ENCODE data around the gene MDM2.

DNA sequence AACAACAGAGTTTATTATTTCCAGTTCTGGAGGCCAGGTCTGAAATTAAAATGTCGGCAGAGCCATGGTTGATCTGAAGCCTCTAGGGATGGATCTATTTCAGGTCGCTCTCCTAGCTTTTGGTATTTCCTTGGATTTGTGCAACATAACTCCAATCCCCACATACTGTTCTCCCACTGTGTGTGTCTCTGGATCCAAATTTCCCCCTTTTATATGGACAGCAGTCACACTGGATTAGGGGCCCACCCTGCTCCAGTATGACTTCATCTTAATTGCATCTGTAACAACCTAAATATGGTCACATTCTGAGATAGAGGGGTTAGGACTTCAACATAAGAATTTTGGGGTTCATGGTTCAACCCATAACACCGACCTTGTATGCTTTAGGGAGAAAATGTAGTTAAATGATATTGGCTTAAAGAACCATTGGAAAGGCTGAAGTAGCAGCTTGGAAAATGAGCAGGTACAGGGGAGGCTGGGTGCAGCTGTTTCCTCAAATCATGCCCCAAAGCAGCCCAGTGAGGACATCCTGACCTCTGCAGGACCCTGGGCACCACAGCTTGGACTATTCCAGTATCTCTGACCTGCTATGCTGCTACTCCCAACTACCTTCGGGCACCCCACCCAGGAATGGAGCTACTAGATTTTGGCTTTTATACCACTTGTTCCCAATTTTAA is 13.9 kb upstream of the MDM2 start:
- TF ChIP-seq, protein P1, sequence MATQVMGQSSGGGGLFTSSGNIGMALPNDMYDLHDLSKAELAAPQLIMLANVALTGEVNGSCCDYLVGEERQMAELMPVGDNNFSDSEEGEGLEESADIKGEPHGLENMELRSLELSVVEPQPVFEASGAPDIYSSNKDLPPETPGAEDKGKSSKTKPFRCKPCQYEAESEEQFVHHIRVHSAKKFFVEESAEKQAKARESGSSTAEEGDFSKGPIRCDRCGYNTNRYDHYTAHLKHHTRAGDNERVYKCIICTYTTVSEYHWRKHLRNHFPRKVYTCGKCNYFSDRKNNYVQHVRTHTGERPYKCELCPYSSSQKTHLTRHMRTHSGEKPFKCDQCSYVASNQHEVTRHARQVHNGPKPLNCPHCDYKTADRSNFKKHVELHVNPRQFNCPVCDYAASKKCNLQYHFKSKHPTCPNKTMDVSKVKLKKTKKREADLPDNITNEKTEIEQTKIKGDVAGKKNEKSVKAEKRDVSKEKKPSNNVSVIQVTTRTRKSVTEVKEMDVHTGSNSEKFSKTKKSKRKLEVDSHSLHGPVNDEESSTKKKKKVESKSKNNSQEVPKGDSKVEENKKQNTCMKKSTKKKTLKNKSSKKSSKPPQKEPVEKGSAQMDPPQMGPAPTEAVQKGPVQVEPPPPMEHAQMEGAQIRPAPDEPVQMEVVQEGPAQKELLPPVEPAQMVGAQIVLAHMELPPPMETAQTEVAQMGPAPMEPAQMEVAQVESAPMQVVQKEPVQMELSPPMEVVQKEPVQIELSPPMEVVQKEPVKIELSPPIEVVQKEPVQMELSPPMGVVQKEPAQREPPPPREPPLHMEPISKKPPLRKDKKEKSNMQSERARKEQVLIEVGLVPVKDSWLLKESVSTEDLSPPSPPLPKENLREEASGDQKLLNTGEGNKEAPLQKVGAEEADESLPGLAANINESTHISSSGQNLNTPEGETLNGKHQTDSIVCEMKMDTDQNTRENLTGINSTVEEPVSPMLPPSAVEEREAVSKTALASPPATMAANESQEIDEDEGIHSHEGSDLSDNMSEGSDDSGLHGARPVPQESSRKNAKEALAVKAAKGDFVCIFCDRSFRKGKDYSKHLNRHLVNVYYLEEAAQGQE (IDR thresholded peaks at IDR 0.05; ENCODE audit: borderline replicate concordance) = no peak
- TF ChIP-seq, protein P1 (CRISPR knock-in tag; IDR thresholded peaks at IDR 0.05; ENCODE audit: low read depth) = no peak
- TF ChIP-seq, protein P2, sequence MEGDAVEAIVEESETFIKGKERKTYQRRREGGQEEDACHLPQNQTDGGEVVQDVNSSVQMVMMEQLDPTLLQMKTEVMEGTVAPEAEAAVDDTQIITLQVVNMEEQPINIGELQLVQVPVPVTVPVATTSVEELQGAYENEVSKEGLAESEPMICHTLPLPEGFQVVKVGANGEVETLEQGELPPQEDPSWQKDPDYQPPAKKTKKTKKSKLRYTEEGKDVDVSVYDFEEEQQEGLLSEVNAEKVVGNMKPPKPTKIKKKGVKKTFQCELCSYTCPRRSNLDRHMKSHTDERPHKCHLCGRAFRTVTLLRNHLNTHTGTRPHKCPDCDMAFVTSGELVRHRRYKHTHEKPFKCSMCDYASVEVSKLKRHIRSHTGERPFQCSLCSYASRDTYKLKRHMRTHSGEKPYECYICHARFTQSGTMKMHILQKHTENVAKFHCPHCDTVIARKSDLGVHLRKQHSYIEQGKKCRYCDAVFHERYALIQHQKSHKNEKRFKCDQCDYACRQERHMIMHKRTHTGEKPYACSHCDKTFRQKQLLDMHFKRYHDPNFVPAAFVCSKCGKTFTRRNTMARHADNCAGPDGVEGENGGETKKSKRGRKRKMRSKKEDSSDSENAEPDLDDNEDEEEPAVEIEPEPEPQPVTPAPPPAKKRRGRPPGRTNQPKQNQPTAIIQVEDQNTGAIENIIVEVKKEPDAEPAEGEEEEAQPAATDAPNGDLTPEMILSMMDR (IDR thresholded peaks at IDR 0.05 in 2 of 3, conservative IDR thresholded peaks at IDR 0.05 in 1 of 3; ENCODE audit: insufficient read depth in 2 of 3, low read depth in 1 of 3, low read length in 3 of 3) = no peak
- TF ChIP-seq CHCHD3 (CRISPR knock-in tag; IDR thresholded peaks at IDR 0.05) (no peak), ESRRA (IDR thresholded peaks at IDR 0.05; ENCODE audit: borderline replicate concordance, low read depth) (no peak), PATZ1 (CRISPR knock-in tag; IDR thresholded peaks at IDR 0.05; ENCODE audit: borderline replicate concordance) (no peak), KAT2B (IDR thresholded peaks at IDR 0.05; ENCODE audit: low read depth, low read length) (no peak), YY1 (IDR thresholded peaks at IDR 0.05; ENCODE audit: borderline replicate concordance in 1 of 3, control insufficient read depth in 1 of 3, extremely low read depth in 1 of 3, insufficient read depth in 3 of 3, insufficient read length in 1 of 3, insufficient replicate concordance in 2 of 3, low read depth in 1 of 3, low read length in 2 of 3) (no peak), KDM1A (IDR thresholded peaks at IDR 0.05) (no peak), GTF2E2 (tag; IDR thresholded peaks at IDR 0.05) (no peak), UBTF (IDR thresholded peaks at IDR 0.05; ENCODE audit: borderline replicate concordance in 1 of 2, low read depth in 2 of 2, low read length in 2 of 2) (no peak)

Measured in K562 (cell line).